Tongue (tissue), 3 donors: ENCODE results near the gene RABL6. TPM values are rescaled to one million over a fixed set of nuclear protein-coding genes. Genes with fewer than 3 reads are reported as not detected.
"Not testable (repeated sequence)": the region's sequence is repeated elsewhere in the genome, so short reads cannot be mapped to it uniquely, and the experiment has no call there.

Source experiments
- DNase-seq: peaks from one replicate; pipeline ENCODE4 v3.0.0-alpha.2; 2015
- small RNA-seq: library from RNA; depleted of rRNA; stranded (forward); fragments of <200 nt; gene quantifications from one replicate; pipeline ENCODE3, GENCODE V24; 2014; ENCODE audit warnings: low replicate concordance
- total RNA-seq: library from RNA; depleted of rRNA; stranded (reverse); fragments of >200 nt; gene quantifications from one replicate; pipeline ENCODE4 v1.2.3, GENCODE V29; 2014

RABL6 gene
- total RNA-seq, 1 donor from 2014 or later, result 55.0 TPM

DNA sequence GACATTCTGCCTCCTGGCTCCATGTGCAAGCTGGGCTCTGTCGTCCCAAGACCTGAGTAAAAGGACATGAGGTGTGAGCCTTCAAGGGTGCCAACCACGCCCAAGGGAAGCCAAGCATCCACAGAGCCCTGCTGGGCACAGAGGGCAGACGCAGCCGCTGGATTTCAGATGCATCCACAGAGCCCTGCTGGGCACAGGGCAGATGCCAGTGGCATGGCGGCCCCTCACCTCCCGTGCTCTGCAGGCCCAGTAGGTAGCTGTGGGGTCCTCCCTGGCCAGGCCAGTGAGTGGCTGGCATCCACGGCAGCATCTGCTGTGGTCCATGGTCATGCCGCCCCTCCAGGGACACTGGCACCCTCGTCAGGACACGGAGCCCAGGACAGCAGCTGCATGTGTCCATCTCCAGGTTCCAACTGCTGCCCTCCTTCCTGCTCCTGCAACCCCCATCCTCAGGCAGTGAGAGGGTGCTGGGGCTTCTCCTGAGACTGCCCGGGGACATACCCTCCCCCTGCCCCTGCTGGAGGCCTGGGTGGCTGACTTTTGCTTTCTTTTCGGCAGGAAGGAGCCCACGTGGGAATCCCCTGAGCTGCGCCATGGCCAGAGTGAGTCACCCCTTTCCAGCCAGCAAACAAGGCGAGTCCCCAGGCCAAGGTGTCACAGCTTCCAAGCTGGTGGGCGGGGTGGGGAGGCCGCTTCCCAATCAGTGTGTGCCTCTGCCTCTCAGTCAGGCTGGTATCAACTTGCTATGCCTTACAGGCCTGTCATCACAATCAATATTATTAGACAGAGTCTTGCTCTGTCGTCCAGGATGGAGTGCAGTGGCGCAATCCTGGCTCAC is 74.6 kb downstream of the RABL6 start:
- no peak for DNase-seq

DNA sequence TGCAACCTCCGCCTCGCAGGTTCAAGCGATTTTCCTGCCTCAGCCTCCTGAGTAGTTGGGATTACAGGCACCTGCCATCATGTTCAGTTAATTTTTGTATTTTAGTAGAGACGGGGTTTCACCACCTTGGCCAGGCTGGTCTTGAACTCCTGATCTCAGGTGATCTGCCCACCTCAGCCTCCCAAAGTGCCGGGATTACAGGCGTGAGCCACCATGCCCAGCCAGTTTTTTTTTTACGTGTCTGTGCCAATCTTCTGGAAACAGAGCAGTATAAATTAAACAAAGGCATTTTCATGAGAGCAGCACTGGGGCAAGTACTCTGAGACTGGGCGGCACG is 75.2 kb downstream of the RABL6 start:
- DNase-seq, result not testable (repeated sequence)

DNA sequence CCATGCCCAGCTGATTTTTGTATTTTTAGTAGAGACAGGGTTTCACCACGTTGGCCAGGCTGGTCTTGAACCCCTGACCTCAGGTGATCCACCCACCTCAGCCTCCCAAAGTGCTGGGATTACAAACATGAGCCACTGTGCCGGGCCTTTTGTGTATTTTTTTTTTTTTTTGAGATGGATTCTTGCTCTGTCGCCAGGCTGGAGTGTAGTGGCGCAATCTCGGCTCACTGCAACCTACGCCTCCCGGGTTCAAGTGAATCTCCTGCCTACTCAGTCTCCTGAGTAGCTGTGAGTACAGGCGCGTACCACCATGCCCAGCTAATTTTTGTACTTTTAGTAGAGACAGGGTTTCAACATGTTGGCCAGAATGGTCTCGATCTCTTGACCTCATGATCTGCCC is 75.9 kb downstream of the RABL6 start:
- not testable (repeated sequence) for DNase-seq

DNA sequence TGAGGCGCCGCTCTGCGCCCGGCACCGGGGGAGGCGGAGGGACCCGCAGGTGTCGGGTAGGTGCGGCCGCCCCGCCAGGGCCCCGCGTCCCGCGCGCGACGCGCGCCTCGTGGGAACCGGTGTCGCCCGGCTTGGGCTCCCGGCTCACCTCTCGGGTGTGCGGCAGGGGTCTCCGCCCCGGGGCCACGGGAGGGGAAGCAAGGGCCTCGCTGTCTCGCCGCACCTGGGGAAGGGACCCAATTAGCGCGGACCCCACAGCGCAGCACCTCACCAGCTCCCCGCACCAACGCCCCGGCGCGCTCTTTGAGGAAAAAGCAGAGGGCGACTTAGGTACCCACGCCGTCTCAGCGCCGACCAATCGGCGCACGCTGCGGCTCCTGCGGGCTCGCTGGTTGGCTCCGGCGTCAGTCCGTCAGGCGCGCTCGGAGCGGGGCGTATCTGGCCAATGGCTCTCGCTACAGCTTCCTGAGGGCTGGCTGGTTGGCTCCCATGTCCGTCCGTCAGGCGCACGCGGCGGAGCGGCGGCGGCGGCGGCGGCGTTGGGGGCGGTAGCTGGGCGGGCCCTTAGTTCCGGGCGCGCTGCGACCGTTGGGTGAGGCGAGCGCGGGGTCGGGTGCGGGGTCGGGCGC is 78.3 kb downstream of the RABL6 start, which contains the start of gene TRAF2:
TRAF2 (plus strand) TSS at position 567 of the 629 bp plus-strand sequence. CDS start 12,225 bp downstream, outside the sequence.
- peak; percentile 98 for DNase-seq

DNA sequence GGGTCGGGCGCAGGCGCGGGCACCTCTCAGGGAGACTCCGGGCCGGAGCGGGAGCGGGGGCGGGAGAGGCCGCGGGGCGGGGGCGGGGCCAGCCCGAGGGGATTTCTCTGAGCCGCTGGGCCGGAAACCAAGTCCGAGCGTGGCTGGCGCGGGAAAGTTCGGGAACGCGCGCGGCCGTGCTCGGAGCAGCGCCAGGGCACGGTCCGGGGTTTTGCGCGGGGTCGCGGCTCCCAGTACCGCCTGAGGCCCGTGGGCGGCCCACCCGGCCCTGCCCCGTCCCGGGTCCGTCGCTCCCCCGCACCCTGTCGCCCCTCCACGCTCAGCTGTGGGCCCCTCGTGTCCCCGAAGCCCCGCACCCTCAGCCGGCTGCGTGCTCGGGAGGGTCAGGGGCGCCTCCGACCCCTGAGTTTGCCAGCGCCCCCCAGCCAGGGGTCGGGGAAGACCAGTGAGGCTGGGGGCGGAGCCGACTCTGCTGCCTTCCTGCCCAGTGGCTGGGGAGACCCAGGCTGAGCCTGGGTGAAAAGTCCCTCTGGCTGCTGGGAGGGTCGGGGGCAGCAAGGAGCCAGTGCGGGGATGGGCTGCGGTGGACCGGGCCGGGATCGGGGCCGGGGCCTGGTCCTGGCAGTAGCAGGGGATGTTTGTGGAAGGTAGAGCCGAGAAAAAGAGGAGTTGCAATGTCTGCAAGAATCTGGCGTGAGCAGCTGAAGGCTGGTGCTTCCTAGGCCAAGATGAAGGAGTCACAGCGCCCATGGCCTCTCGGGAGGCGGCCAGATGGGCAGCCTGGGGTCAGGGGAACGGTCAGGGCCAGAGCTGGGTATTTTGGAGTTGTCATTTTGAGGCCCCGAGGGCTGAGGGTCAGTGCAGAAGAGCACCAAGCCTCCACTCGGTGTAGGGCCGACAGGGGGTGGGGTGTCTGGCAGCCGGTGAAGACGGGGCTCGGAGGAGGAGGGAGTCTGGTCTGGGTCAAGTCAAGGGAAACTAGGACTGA is 79.2 kb downstream of the RABL6 start:
- DNase-seq, result peak; percentile 22

DNA sequence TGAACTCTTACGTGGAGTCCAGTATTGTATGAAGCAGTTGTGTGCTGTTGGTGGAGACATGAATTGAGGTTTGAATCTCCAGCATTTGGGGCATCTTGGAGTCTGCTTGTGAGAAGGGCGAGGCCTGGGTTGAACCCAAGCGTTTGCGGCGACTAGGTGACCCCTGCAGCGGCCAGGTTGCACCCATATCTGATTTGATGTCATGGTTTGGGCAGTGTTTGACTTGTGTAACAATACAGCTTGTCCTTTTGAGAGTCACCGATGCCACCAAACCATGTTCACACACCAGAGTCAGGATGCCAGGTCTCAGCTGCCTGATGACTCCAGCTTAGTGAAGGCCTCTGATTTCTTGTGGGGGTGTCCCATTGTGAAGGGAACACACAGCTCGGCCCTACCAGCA is 80.7 kb downstream of the RABL6 start:
- DNase-seq, result no peak

DNA sequence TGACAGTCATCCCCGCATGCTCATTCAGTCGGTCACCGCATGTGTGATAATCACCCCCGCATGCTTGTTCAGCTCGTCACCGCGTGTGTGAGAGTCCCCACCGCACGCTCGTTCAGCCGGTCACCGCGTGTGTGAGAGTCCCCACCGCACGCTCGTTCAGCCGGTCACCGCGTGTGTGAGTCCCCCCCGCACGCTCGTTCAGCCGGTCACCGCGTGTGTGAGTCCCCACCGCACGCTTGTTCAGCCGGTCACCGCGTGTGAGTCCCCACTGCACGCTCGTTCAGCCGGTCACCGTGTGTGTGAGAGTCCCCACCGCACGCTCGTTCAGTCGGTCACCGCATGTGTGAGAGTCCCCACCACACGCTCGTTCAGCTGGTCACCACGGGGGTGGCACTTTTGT is 82.1 kb downstream of the RABL6 start:
- DNase-seq, result no peak

DNA sequence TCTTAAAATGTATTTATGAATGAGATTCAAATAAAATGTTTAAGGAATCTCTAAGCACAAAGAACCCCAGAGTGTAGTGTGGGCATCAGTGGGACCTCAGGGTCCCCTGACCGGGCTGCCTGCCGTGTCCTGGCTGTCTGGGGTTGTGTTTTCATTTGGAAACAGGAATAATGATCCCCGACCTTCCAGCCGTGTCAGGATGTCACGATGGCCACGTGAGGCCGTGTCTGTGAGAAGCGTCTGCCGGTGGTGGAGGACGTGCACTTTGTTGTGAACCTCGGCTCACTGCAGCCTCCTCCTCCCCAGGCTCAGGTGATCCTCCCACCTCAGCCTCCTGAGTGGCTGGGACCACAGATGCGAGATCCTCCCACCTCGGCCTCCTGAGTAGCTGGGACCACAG is 82.9 kb downstream of the RABL6 start:
- no peak for DNase-seq

Small RNA genes within 50 kb of the gene (small RNA-seq; reads per million reads assigned to genes)
- gene AL355987.2 (not detected), gene ATP6V1G1P3 (not detected), gene MIR4292 (not detected), gene MIR4479 (not detected)

Other genes with a start within 250 kb of the RABL6 start
- 57.1 TPM for gene EGFL7, start 145.0 kb upstream of the RABL6 start, total RNA-seq
- 24.6 TPM for gene AGPAT2, start 120.5 kb upstream of the RABL6 start, total RNA-seq
- gene DIPK1B, start 95.4 kb upstream of the RABL6 start, total RNA-seq, result 18.3 TPM
- not detected for gene LCN10, start 65.0 kb upstream of the RABL6 start, total RNA-seq
- not detected for gene LCN6, start 59.4 kb upstream of the RABL6 start, total RNA-seq
- gene LCN8, start 49.7 kb upstream of the RABL6 start, total RNA-seq, result 2.1 TPM
- not detected for gene LCN15, start 43.4 kb upstream of the RABL6 start, total RNA-seq
- 50.2 TPM for gene TMEM141, start 16.6 kb upstream of the RABL6 start, total RNA-seq
- not detected for gene CCDC183, start 11.6 kb upstream of the RABL6 start, total RNA-seq
- 2.2 TPM for gene AJM1, start 34.5 kb downstream of the RABL6 start, total RNA-seq
- 54.4 TPM for gene PHPT1, start 41.5 kb downstream of the RABL6 start, total RNA-seq
- gene MAMDC4, start 44.4 kb downstream of the RABL6 start, total RNA-seq, result 3.8 TPM
- gene EDF1, start 58.4 kb downstream of the RABL6 start, total RNA-seq, result 221 TPM
- 16.1 TPM for gene TRAF2, start 78.6 kb downstream of the RABL6 start, total RNA-seq
- gene FBXW5, start 136.8 kb downstream of the RABL6 start, total RNA-seq, result 95.9 TPM
- 1.4 TPM for gene C8G, start 137.3 kb downstream of the RABL6 start, total RNA-seq
- 0.82 TPM for gene LCN12, start 144.3 kb downstream of the RABL6 start, total RNA-seq
- 10.2 TPM for gene PTGDS, start 169.6 kb downstream of the RABL6 start, total RNA-seq
- gene LCNL1, start 175.0 kb downstream of the RABL6 start, total RNA-seq, result 0.31 TPM
- 21.7 TPM for gene PAXX, start 184.5 kb downstream of the RABL6 start, total RNA-seq
- gene CLIC3, start 188.6 kb downstream of the RABL6 start, total RNA-seq, result 4.9 TPM
- gene ABCA2, start 220.3 kb downstream of the RABL6 start, total RNA-seq, result 16.6 TPM
- 0.10 TPM for gene FUT7, start 224.1 kb downstream of the RABL6 start, total RNA-seq
- gene NPDC1, start 238.2 kb downstream of the RABL6 start, total RNA-seq, result 27.0 TPM
- gene ENTPD2, start 246.1 kb downstream of the RABL6 start, total RNA-seq, result 7.3 TPM